HCT116 (cell line): ENCODE results near the gene GNG10.

Experiments used
- CTCF ChIP-seq, 3 experiments: fragments of 200-600 bp in 1 of 3; sonication (generic) in 1 of 3; IDR thresholded peaks in 2 of 3; conservative IDR thresholded peaks in 1 of 3; 2 replicates each; pipeline ENCODE4 v1.5.1; 2012 to 2017; ENCODE audit warnings: low read depth in 2 of 3, low read length in 2 of 3, antibody characterized with exemption in 1 of 3, borderline replicate concordance in 1 of 3, control low read depth in 1 of 3, mild to moderate bottlenecking in 1 of 3, mixed read lengths in 1 of 3, mixed run types in 1 of 3, moderate library complexity in 1 of 3; ENCODE audit not compliant: insufficient read depth in 1 of 3
- EGR1 ChIP-seq: IDR thresholded peaks from 2 replicates; pipeline ENCODE4 v1.6.1; 2012; ENCODE audit warnings: low read depth
- ELF1 ChIP-seq: IDR thresholded peaks from 2 replicates; pipeline ENCODE4 v1.6.1; 2012; ENCODE audit warnings: low read depth, borderline replicate concordance
- EZH2 ChIP-seq: fragments of 200-600 bp; sonication (generic); IDR thresholded peaks from 2 replicates; pipeline ENCODE4 v1.6.1; 2017; ENCODE audit warnings: antibody characterized with exemption, mixed run types
- EZH2phosphoT487 ChIP-seq: fragments of 200-600 bp; IDR thresholded peaks from 2 replicates; pipeline ENCODE4 v1.6.1; 2018; ENCODE audit warnings: antibody characterized with exemption, borderline replicate concordance
- MAX ChIP-seq: IDR thresholded peaks from 2 replicates; pipeline ENCODE4 v1.6.1; 2012
- POLR2A ChIP-seq: IDR thresholded peaks from 2 replicates; pipeline ENCODE4 v1.7.0; 2011; ENCODE audit warnings: borderline replicate concordance; ENCODE audit not compliant: insufficient read depth, insufficient read length; ENCODE audit errors: extremely low read depth
- POLR2AphosphoS5 ChIP-seq: IDR thresholded peaks from 2 replicates; pipeline ENCODE4 v1.6.1; 2011; ENCODE audit warnings: mild to moderate bottlenecking, low read depth, low read length, moderate library complexity
- RAD21 ChIP-seq: IDR thresholded peaks from 2 replicates; pipeline ENCODE4 v1.6.1; 2012; ENCODE audit warnings: low read depth, mild to moderate bottlenecking
- REST ChIP-seq: IDR thresholded peaks from 2 replicates; pipeline ENCODE4 v1.6.1; 2012; ENCODE audit warnings: low read depth
- SIN3A ChIP-seq: IDR thresholded peaks from 2 replicates; pipeline ENCODE4 v1.6.1; 2012; ENCODE audit warnings: low read depth
- SRF ChIP-seq: IDR thresholded peaks from 2 replicates; pipeline ENCODE4 v1.6.1; 2012; ENCODE audit warnings: low read depth
- YY1 ChIP-seq: IDR thresholded peaks from 2 replicates; pipeline ENCODE4 v1.6.1; 2011; ENCODE audit warnings: low read length, low read depth, moderate library complexity, mild to moderate bottlenecking; ENCODE audit not compliant: insufficient replicate concordance; ENCODE audit errors: extremely low read depth
- TF ChIP-seq, protein P1 (sequence below): IDR thresholded peaks from 2 replicates; pipeline ENCODE4 v1.6.1; 2011; ENCODE audit warnings: mild to moderate bottlenecking, low read length, moderate library complexity; ENCODE audit not compliant: insufficient replicate concordance; ENCODE audit errors: extremely low read depth

DNA sequence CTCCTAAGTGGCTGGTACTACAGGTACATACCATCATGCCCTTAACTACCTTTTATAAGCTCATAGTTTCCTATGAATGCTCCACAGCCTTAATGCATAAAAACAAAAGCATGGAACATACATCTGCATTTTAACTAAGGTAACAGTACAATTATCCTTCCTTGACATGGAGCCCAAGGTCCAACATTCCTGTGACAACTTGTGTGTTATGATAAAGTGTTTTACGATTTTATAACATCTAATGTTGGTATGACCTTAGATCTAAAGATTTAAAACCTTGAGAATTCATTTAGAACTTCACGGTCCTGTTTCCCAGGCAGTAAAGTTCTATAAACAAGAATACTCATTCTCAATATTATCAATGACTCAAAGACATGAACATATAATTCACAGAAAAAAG, 43.1 kb downstream of the GNG10 start:
- TF ChIP-seq CTCF (IDR thresholded peaks at IDR 0.05 in 2 of 3, conservative IDR thresholded peaks at IDR 0.05 in 1 of 3; ENCODE audit: borderline replicate concordance in 1 of 3, insufficient read depth in 1 of 3, low read depth in 2 of 3, low read length in 2 of 3) (no peak), ELF1 (no peak), EZH2 (no peak), POLR2AphosphoS5 (no peak), POLR2A (no peak), SRF (no peak), EZH2phosphoT487 (no peak), REST (no peak), MAX (no peak), YY1 (no peak), RAD21 (no peak), SIN3A (no peak), EGR1 (no peak)
- TF ChIP-seq, protein P1, sequence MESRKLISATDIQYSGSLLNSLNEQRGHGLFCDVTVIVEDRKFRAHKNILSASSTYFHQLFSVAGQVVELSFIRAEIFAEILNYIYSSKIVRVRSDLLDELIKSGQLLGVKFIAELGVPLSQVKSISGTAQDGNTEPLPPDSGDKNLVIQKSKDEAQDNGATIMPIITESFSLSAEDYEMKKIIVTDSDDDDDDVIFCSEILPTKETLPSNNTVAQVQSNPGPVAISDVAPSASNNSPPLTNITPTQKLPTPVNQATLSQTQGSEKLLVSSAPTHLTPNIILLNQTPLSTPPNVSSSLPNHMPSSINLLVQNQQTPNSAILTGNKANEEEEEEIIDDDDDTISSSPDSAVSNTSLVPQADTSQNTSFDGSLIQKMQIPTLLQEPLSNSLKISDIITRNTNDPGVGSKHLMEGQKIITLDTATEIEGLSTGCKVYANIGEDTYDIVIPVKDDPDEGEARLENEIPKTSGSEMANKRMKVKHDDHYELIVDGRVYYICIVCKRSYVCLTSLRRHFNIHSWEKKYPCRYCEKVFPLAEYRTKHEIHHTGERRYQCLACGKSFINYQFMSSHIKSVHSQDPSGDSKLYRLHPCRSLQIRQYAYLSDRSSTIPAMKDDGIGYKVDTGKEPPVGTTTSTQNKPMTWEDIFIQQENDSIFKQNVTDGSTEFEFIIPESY = no peak
